Activated CD4-positive, alpha-beta memory T cell treated with anti-CD3 and anti-CD28 coated beads for 36 hours (primary cell): ENCODE results near the gene TMBIM4. TPM values are rescaled to one million over a fixed set of nuclear protein-coding genes. Genes with fewer than 3 reads are reported as not detected.
"Not testable (repeated sequence)": the region's sequence is repeated elsewhere in the genome, so short reads cannot be mapped to it uniquely, and the experiment has no call there.

ENCODE experiments used
- CTCF ChIA-PET: fragments of 350-600 bp; sonication (Branson Sonifier 250); formaldehyde crosslinking; loops from one replicate; lab custom pipeline; 2021; ENCODE audit warnings: antibody characterized with exemption, inconsistent platforms; lab: Charles Lee
- POLR2A ChIA-PET: fragments of 350-600 bp; sonication (Branson Sonifier 250); formaldehyde crosslinking; loops from one replicate; lab custom pipeline; 2021; ENCODE audit warnings: antibody characterized with exemption; lab: Charles Lee
- DNase-seq: peaks from one replicate; pipeline ENCODE4 v3.0.0-alpha.2; 2020
- H3K27ac Mint-ChIP-seq: one replicate; pipeline ENCODE4 v1.8.0; 2021; ENCODE audit warnings: mixed read lengths
- H3K27me3 Mint-ChIP-seq: one replicate; pipeline ENCODE4 v1.8.0; 2021; ENCODE audit warnings: mixed read lengths
- H3K36me3 Mint-ChIP-seq: one replicate; pipeline ENCODE4 v1.8.0; 2021; ENCODE audit warnings: mixed read lengths
- H3K4me1 Mint-ChIP-seq: one replicate; pipeline ENCODE4 v1.8.0; 2021; ENCODE audit warnings: low read depth, mixed read lengths
- H3K4me3 Mint-ChIP-seq: one replicate; pipeline ENCODE4 v1.8.0; 2021; ENCODE audit warnings: mild to moderate bottlenecking, mixed read lengths
- H3K9me3 Mint-ChIP-seq: one replicate; pipeline ENCODE4 v1.8.0; 2021; ENCODE audit warnings: mixed read lengths
- intact Hi-C: fragments of 100-400 bp; cut with micrococcal nuclease; formaldehyde crosslinking; loops from one replicate; pipeline ENCODE4 v1.15.1; 2023
- total RNA-seq, 2 experiments: library from RNA; stranded (reverse); gene quantifications; one replicate each; pipeline ENCODE4 v1.2.3, GENCODE V29; 2021

Gene TMBIM4
- total RNA-seq, result 10 to 100 TPM; 63.7 to 66.7 TPM

GRCh38 chr12:66169221-66170170, at the start of gene TMBIM4:
Gene TMBIM4 (minus strand): TSS chr12:66169996. CDS start chr12:66169951, 45 bp downstream.
- H3K36me3 Mint-ChIP-seq, result peaks cover 31% of the 10 kb centered on the region
- peak within 1 kb of the TSS; percentile 99 for H3K27ac Mint-ChIP-seq
- intact Hi-C loops, result loop anchor here (1.0 to 5.0 kb wide), 5 partner anchors 27 to 133 kb away; partner anchors contain the start of genes HELB and LLPH
- peaks cover 11% of the 10 kb centered on the region for H3K9me3 Mint-ChIP-seq
- CTCF ChIA-PET, result interaction anchor here (0.6 to 2.3 kb wide), 8 partner anchors 9 to 241 kb away, joined by 3 to 14 read pairs (median 5); partner anchors contain the start of gene HELB
- peaks cover 47% of the 10 kb centered on the region for H3K4me1 Mint-ChIP-seq
- POLR2A ChIA-PET, result interaction anchor here (0.7 to 2.3 kb wide), 11 partner anchors 10 to 1000 kb away, joined by 3 to 37 read pairs (median 4); partner anchors contain the start of genes HELB, IRAK3, LEMD3 and LLPH
- H3K27me3 Mint-ChIP-seq, result no peaks in the 10 kb centered on the region
- peak within 1 kb of the TSS; percentile 97 for H3K4me3 Mint-ChIP-seq
- peak; percentile 93 for DNase-seq

- Mint-ChIP-seq H3K4me3 (no peak overlapping the region), H3K4me1 (no peaks in the 10 kb centered on the region), H3K27ac (no peak overlapping the region), H3K9me3 (peaks cover 11% of the 10 kb centered on the region), H3K36me3 (peaks cover 3% of the 10 kb centered on the region), H3K27me3 (peaks cover 14% of the 10 kb centered on the region)
- ChIA-PET CTCF (interaction anchor here (0.6 to 1.0 kb wide), 2 partner anchors 10 to 191 kb away, joined by 3 read pairs; no protein-coding TSS in a partner anchor), POLR2A (no interaction called here)
- DNase-seq, result no peak
- intact Hi-C loops, result no loop called here
These were observed 47.6 kb upstream of the TMBIM4 start for GRCh38 chr12:66217342-66217917.

- intact Hi-C loops, DNase-seq: not testable (repeated sequence)
These were observed 43.2 kb upstream of the TMBIM4 start for GRCh38 chr12:66213011-66213410.

GRCh38 chr12:66211573-66211972, 41.8 kb upstream of the TMBIM4 start:
- H3K4me1 Mint-ChIP-seq, H3K4me3 Mint-ChIP-seq, intact Hi-C loops, POLR2A ChIA-PET, H3K27ac Mint-ChIP-seq, H3K9me3 Mint-ChIP-seq, CTCF ChIA-PET, DNase-seq, H3K36me3 Mint-ChIP-seq: not testable (repeated sequence)
- H3K27me3 Mint-ChIP-seq, result peaks cover 24% of the 10 kb centered on the region

More at GRCh38 chr12:66213011-66213410, 43.2 kb upstream of the TMBIM4 start:
- H3K9me3 Mint-ChIP-seq, H3K27ac Mint-ChIP-seq, H3K4me1 Mint-ChIP-seq, H3K4me3 Mint-ChIP-seq, CTCF ChIA-PET, POLR2A ChIA-PET, H3K36me3 Mint-ChIP-seq: not testable (repeated sequence)
- H3K27me3 Mint-ChIP-seq, result peaks cover 20% of the 10 kb centered on the region

GRCh38 chr12:66210840-66211239, 41.0 kb upstream of the TMBIM4 start:
- H3K27ac Mint-ChIP-seq, result no peak overlapping the region
- peaks cover 21% of the 10 kb centered on the region for H3K27me3 Mint-ChIP-seq
- no peaks in the 10 kb centered on the region for H3K9me3 Mint-ChIP-seq
- ChIA-PET CTCF (no interaction called here), POLR2A (interaction anchor here (0.6 kb wide), 1 partner anchor 160 kb away, joined by 4 read pairs; no protein-coding TSS in a partner anchor)
- H3K36me3 Mint-ChIP-seq, result no peaks in the 10 kb centered on the region
- no peak overlapping the region for H3K4me3 Mint-ChIP-seq
- no peaks in the 10 kb centered on the region for H3K4me1 Mint-ChIP-seq
- intact Hi-C loops, result no loop called here
- no peak for DNase-seq

- Mint-ChIP-seq H3K27ac (no peak overlapping the region), H3K27me3 (peaks cover 9% of the 10 kb centered on the region), H3K4me1 (peaks cover 19% of the 10 kb centered on the region), H3K4me3 (no peak overlapping the region), H3K36me3 (no peaks in the 10 kb centered on the region), H3K9me3 (no peaks in the 10 kb centered on the region)
- CTCF ChIA-PET, result no interaction called here
- DNase-seq, result no peak
- intact Hi-C loops, result no loop called here
- POLR2A ChIA-PET, result no interaction called here
These were observed 36.3 kb upstream of the TMBIM4 start for GRCh38 chr12:66206141-66206540.

- ChIA-PET CTCF (no interaction called here), POLR2A (interaction anchor here (1.5 kb wide), 1 partner anchor 34 kb away, joined by 3 read pairs; the partner anchor contains the start of gene TMBIM4)
- peaks cover 7% of the 10 kb centered on the region for H3K9me3 Mint-ChIP-seq
- peaks cover 19% of the 10 kb centered on the region for H3K4me1 Mint-ChIP-seq
- intact Hi-C loops, result no loop called here
- peaks cover 6% of the 10 kb centered on the region for H3K36me3 Mint-ChIP-seq
- H3K4me3 Mint-ChIP-seq, result peak overlapping the region; percentile 13
- no peak for DNase-seq
- H3K27me3 Mint-ChIP-seq, result peaks cover 11% of the 10 kb centered on the region
- no peak overlapping the region for H3K27ac Mint-ChIP-seq
These were observed 34.0 kb upstream of the TMBIM4 start for GRCh38 chr12:66203820-66204219.

GRCh38 chr12:66199831-66200509, 30.2 kb upstream of the TMBIM4 start:
- H3K9me3 Mint-ChIP-seq, result peaks cover 7% of the 10 kb centered on the region
- ChIA-PET CTCF (no interaction called here), POLR2A (no interaction called here)
- DNase-seq, result no peak
- H3K36me3 Mint-ChIP-seq, result peaks cover 6% of the 10 kb centered on the region
- H3K4me3 Mint-ChIP-seq, result no peak overlapping the region
- H3K27ac Mint-ChIP-seq, result no peak overlapping the region
- peaks cover 13% of the 10 kb centered on the region for H3K27me3 Mint-ChIP-seq
- intact Hi-C loops, result no loop called here
- H3K4me1 Mint-ChIP-seq, result peaks cover 29% of the 10 kb centered on the region

GRCh38 chr12:66199141-66199540, 29.3 kb upstream of the TMBIM4 start:
- H3K9me3 Mint-ChIP-seq, result peaks cover 7% of the 10 kb centered on the region
- H3K27me3 Mint-ChIP-seq, result peaks cover 19% of the 10 kb centered on the region
- intact Hi-C loops, result no loop called here
- H3K36me3 Mint-ChIP-seq, result peaks cover 6% of the 10 kb centered on the region
- peaks cover 21% of the 10 kb centered on the region for H3K4me1 Mint-ChIP-seq
- H3K27ac Mint-ChIP-seq, result no peak overlapping the region
- POLR2A ChIA-PET, result no interaction called here
- CTCF ChIA-PET, result interaction anchor here (0.7 kb wide), 1 partner anchor 1992 kb away, joined by 4 read pairs; no protein-coding TSS in a partner anchor
- DNase-seq, result no peak
- H3K4me3 Mint-ChIP-seq, result no peak overlapping the region

GRCh38 chr12:66197495-66197921, 27.7 kb upstream of the TMBIM4 start:
- CTCF ChIA-PET, result no interaction called here
- H3K27me3 Mint-ChIP-seq, result peaks cover 20% of the 10 kb centered on the region
- H3K4me3 Mint-ChIP-seq, result no peak overlapping the region
- DNase-seq, result no peak
- no peak overlapping the region for H3K27ac Mint-ChIP-seq
- intact Hi-C loops, result loop anchor here (2.0 kb wide), 2 partner anchors 29 to 67 kb away; partner anchors contain the start of genes LLPH and TMBIM4
- POLR2A ChIA-PET, result interaction anchor here (0.6 kb wide), 1 partner anchor 17 kb away, joined by 3 read pairs; no protein-coding TSS in a partner anchor
- H3K36me3 Mint-ChIP-seq, result peaks cover 6% of the 10 kb centered on the region
- H3K4me1 Mint-ChIP-seq, result peaks cover 12% of the 10 kb centered on the region
- peaks cover 7% of the 10 kb centered on the region for H3K9me3 Mint-ChIP-seq

GRCh38 chr12:66196806-66197205, 27.0 kb upstream of the TMBIM4 start:
- intact Hi-C loops, result loop anchor here (2.0 kb wide), 2 partner anchors 28 to 66 kb away; partner anchors contain the start of genes LLPH and TMBIM4
- ChIA-PET POLR2A (interaction anchor here (0.9 to 1.2 kb wide), 3 partner anchors 27 to 105 kb away, joined by 3 read pairs; partner anchors contain the start of genes HELB and TMBIM4), CTCF (no interaction called here)
- H3K36me3 Mint-ChIP-seq, result peaks cover 6% of the 10 kb centered on the region
- H3K4me3 Mint-ChIP-seq, result no peak overlapping the region
- H3K27me3 Mint-ChIP-seq, result peaks cover 21% of the 10 kb centered on the region
- H3K4me1 Mint-ChIP-seq, result peaks cover 12% of the 10 kb centered on the region
- no peak for DNase-seq
- H3K27ac Mint-ChIP-seq, result no peak overlapping the region
- peaks cover 7% of the 10 kb centered on the region for H3K9me3 Mint-ChIP-seq
